G401 (cell line): Measurements from ENCODE around the gene COPS3. TPM values are rescaled to one million over a fixed set of nuclear protein-coding genes. Genes with fewer than 3 reads are reported as not detected.

Experiments used
- DNase-seq: peaks from one replicate; pipeline ENCODE4 v3.0.0-alpha.2; 2015; ENCODE audit warnings: low spot score
- in situ Hi-C: cut with HindIII; loops from 2 replicates; pipeline ENCODE4 v1.10.0; 2016; ENCODE audit warnings: low sequenced_read_pairs, mixed read lengths
- total RNA-seq: library from RNA; depleted of rRNA; stranded (reverse); fragments of >200 nt; shearing (Covaris generic); gene quantifications from 2 replicates; pipeline ENCODE4 v1.2.3, GENCODE V29; 2014; rRNA removed

COPS3 gene
- total RNA-seq, 1 experiment from 2014 or later: 162 TPM

DNA sequence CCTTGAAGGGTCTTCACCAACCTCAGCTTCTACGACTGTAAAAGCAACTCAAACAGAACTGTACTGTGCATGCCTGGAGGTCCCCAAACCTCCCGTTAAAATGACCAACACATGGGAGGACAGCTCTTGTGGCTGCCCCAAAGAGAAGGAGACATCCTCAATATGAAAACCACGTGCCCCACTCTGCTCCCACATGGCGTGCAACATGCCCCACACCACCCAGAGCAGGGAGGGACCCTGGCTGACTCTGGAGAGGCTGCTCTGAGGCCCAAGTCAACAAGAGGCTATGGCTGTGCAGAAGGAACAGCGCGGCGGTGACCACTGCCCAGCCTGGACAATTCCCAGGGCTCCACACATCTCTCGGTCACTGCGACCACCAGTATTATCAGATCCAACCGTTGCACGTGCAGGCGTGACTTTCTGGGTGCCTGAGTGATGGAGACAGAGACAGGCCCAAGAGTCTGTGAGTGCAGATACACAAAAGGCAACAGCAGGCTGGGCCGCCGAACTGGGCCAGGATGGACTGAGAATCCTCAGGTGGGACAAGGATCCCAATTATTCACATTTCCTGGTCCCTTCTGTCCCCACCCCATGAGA is 76.3 kb downstream of the COPS3 start:
- in situ Hi-C loops: no loop called here
- no peak for DNase-seq

DNA sequence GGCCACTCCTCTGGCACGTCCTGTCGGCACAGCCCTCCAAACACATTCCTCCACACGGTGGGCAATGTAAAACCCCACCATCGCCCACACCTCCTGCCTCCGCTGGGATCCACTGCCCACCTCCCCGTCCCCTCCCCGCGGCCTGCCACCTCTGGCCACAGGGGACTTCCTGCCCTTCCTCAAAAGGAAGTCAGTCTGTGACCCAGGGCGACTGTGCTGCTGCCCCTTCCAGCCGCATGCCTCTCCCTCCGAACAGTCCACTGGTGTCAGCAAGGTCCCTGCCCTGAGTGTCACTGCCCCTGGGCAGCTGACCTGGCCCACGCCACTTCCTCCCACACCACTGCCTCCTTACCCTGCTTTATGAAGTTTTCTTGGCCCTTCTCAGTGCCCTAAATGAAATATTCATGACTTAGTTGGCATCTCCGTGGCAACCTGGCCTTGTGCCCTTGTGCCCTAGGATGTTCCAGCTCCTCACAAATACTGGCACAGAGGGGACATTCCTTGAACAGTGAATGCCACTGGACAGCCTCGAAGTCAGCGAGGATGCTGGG is 76.9 kb downstream of the COPS3 start:
- DNase-seq: peak; percentile 52
- in situ Hi-C loops: no loop called here

DNA sequence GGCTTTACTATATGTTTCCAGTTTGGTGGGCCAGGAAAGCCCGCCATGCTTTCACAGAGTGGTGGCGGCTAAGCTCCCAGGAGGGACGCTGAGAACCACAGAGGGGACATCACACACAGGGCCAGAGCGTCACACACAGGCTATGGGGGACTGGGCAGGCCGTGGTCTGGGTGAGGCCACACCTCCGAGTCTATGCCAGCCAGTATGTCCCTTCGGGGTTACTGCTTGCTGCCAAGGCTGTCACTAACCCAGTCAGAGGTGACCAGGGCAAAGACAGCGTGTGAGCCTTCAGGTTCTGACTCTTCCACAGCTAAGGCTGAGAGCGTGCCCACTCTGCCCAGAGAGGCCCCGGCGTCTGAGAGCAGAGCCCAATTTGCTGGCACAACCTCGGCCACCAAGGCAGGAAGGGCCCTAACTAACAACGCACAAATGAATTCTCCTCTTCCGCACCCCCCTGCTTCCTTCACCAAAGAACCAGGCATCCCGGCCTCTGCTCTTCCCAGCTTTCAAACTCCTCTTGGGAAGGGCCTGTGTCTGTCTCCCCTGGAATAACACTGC is 77.8 kb downstream of the COPS3 start:
- no peak for DNase-seq
- in situ Hi-C loops: no loop called here

DNA sequence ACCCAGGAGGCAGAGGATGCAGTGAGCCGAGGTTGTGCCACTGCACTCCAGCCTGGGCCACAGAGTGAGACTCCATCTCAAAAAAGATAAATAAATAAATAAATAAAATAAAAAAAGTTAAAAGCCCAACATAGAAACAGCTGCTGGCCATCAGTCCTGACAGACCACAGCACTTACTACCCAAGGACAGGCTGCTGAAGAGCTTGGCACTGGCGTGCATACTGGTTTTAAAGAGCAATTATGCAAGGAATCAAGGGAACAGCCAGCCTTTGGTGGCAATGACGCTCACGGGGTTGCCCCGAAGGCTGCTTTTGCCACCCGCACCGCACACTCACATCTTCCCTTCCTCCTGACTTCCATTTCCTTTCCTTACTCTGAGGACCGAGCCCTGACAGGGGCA is 79.1 kb downstream of the COPS3 start:
- in situ Hi-C loops: no loop called here
- DNase-seq: no peak

DNA sequence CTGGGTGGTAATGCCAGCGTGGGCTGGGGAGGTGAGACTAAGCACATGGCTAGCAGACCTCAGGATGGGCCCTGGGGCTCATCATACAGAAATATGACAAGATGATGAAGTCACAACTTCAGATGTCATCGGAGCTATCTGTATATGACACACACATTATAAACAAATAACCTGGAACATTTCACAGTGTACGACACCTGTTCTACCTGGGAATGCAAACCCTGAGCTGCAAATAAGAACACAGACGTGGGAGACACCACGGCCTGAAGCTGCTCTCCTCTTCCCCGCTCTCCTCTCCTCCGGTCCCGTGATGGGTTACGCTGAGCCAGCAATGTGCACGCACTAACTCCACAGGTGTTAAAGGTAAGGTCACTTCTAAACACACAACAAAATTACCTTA is 79.8 kb downstream of the COPS3 start:
- in situ Hi-C loops: no loop called here

DNA sequence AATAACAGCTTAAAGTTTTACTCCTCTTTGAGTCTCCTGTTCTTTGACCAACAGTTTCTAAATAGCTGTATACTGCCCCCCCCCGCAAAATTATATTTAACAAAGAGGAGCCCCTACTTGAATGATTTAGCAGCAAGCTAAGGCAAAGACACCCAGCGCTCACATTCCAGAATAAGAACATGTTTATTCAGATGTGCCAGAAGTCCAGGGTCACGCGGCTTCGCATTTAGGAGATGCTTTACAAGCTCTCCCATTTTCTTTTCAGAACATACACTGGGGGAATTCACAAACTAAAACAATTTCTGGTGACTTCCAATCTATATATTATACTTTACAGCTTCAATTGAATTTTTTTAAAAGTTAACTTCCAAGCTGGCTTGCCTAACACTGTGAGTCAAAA is 80.2 kb downstream of the COPS3 start:
- in situ Hi-C loops: no loop called here
- no peak for DNase-seq

More for the DNA sequence above, 79.8 kb downstream of the COPS3 start:
- DNase-seq: no peak

DNA sequence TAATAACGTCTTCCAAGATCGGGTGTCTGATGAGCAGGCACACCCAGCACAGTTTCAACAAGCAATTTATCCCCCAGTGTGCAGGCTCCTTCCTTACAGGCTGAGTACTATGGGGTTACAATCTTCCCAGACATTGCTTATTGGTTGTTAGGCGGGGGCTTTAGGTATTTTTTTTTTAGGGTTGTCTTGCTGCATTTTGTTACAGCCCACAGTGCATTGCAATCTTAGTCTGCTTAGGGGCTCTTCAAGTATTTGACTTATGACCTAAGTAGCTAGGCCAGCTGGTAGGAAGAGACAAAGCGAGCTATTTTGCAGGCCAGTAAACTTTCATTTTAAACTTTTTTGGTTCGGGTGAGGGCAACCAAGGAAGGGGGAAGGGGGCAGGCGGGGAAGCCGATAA is 80.7 kb downstream of the COPS3 start:
- DNase-seq: no peak
- in situ Hi-C loops: no loop called here

DNA sequence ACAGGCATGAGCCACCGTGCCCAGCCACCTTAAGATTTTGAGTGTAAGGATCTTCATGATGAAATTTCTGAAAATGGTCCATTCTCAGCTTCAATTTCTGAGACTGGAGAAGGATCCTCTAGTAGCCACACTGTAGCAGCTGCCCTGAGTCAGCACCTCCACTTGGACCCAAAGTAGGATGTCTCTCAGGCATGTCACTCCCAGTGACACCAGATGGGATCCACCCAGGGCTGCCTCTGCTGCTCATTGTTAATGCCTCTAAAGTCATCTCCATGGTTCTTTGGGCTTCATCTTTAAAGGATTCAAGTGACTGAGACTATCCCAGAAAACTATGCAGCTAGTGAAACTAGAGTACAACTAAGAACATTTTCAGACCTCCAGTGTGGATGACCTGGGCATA is 82.8 kb downstream of the COPS3 start:
- in situ Hi-C loops: no loop called here
- no peak for DNase-seq

DNA sequence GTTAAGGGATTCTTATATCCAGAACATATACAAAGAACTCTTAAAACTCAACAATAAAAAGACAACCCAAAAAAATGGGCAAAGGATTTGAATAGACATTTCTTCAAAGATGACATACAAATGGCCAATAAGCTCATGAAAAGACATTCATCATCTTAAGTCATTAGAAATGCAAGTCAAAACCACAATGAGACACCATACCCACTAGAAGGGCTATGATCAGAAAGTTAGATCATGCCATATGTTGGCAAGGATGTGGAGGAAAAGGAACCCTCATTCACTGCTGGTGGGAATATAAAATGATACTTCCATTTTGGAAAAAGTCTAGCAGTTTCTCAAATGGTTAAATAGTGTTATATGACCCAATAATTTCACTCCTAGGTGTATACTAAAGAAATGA is 84.3 kb downstream of the COPS3 start:
- no peak for DNase-seq
- in situ Hi-C loops: no loop called here

Other genes starting within 250 kb of the COPS3 start
- gene MPRIP, start 238.8 kb downstream of the COPS3 start, total RNA-seq: 59.5 and 97.1 TPM in 2 replicates
- 12.4 and 16.2 TPM in 2 replicates for gene PLD6, start 74.9 kb downstream of the COPS3 start, total RNA-seq
- 66.2 and 75.3 TPM in 2 replicates for gene FLCN, start 44.1 kb downstream of the COPS3 start, total RNA-seq
- 1.4 and 3.8 TPM in 2 replicates for gene NT5M, start 22.1 kb upstream of the COPS3 start, total RNA-seq
- 16.4 and 21.1 TPM in 2 replicates for gene MED9, start 195.8 kb upstream of the COPS3 start, total RNA-seq
- gene RASD1, start 215.1 kb upstream of the COPS3 start, total RNA-seq: not detected in 2 replicates